D721Med (cell line): ENCODE data around the gene PTPRM.
A peak's percentile ranks its signal among the peaks of the same experiment; 100 is the strongest.

Experiments
- DNase-seq: peaks from one replicate; pipeline ENCODE4 v3.0.0; 2011; ENCODE audit warnings: low spot score; ENCODE audit not compliant: insufficient read length
- FAIRE-seq: peaks from 2 replicates; lab custom pipeline; 2011; peaks lifted over from hg19 to GRCh38; lab: Jason Lieb, UNC
- CTCF ChIP-seq: IDR thresholded peaks from 2 replicates; pipeline ENCODE4 v1.5.1; 2012; ENCODE audit warnings: mild to moderate bottlenecking, control low read depth; ENCODE audit not compliant: insufficient read depth; ENCODE audit errors: missing control alignments

The PTPRM gene

GRCh38 chr18:8006979-8007378 is 439.9 kb downstream of the PTPRM start:
- no peak for TF ChIP-seq CTCF
- DNase-seq (no peak), FAIRE-seq (no peak)

- DNase-seq (no peak), FAIRE-seq (no peak)
- TF ChIP-seq CTCF: no peak
Measured at GRCh38 chr18:8008033-8008432, 440.9 kb downstream of the PTPRM start.

- no peak for TF ChIP-seq CTCF
- FAIRE-seq (no peak), DNase-seq (no peak)
Measured at GRCh38 chr18:8011361-8011760, 444.2 kb downstream of the PTPRM start.

DNA sequence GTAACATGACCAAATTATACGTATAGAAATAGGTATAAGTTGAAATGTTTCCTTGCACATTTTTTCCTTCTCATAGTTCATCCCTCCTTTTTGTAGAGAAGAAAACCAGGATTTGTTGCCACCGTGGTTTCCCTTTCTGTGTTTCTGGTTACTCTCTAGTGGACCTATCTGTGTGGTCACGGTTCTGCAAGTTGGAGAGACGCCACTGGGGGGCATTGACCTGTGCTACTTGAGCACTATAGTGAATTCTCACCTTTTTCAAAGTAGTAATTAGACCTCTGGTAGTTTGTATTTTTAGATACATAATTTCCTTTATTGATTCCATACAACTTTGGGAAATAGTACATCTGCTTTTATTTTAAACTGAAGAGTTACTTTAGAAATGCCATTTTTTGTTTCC is 444.8 kb downstream of the PTPRM start:
- FAIRE-seq (no peak), DNase-seq (no peak)
- no peak for TF ChIP-seq CTCF

DNA sequence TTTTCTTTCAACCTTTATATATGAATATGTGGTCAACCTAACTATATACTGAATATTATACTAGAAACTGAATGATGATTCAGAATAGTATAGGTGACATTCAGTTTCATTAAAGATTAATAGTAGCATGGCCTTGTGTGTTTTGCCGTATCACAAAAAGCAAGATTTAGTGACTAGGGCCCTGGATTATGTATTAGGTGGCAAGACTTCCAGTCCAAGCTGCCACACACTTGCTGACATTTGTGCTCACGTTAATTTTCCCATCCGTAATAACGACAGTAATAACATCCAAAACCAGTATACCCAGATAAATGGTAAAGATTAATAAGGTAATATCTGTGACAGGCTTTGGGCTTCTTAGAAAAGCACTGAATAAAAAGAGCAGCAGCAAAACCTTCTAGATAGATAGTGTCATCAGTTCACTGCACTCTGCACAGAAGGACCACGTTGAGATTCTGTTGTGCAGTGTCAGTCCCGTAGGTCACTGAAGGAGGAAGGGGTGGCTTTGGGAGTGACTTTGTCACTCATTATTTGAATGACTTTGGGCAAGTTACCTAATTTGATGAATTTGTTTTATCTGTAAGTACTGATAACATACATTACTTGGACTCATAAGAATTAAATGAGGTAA is 451.7 kb downstream of the PTPRM start:
- no peak for TF ChIP-seq CTCF
- FAIRE-seq (peak; percentile 44), DNase-seq (no peak)

- FAIRE-seq (no peak), DNase-seq (no peak)
- no peak for TF ChIP-seq CTCF
Measured at GRCh38 chr18:8019600-8019999, 452.5 kb downstream of the PTPRM start.

DNA sequence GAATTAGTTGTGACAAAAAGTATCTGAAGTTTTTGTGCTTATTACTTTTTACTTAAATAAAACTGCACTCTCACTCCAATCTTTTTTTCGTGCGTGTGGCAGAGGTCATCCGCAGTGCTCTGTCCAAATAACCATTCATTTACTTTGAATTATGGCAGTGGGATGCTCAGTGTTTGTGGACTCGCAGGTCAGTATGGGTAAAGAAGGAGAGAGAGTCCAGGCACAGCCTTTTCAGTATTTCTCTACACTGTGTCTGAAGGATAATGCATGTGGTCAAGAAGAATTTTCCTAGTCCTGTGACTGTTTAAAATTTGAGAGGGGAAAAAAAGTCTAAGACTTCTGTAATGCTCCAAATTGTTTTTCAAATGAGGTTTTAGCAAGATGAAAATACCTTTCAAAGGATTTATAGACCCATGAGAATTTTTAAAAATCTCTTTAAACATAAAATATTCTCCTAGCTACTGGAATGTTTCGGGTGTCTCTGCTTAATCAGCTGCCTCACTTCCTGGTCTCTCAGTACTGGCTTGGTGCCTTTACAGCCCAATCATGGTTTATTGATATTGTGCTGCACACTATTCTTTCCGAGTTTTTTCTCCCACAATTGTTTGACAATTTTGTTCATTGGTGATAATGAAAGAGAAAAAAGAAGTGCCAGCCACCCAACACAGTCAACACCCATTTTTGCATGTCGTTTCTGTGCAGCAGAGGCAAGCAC is 453.2 kb downstream of the PTPRM start:
- TF ChIP-seq CTCF: no peak
- no peak for FAIRE-seq
- DNase-seq: no peak
